HG03460 (cell line): ENCODE data around the gene C6orf47.

ENCODE experiments used
- ATAC-seq: cut with Tn5 transposase; IDR thresholded peaks from one replicate; pipeline ENCODE4 v1.9.1; 2021; ENCODE audit not compliant: unreplicated experiment

Gene C6orf47

DNA sequence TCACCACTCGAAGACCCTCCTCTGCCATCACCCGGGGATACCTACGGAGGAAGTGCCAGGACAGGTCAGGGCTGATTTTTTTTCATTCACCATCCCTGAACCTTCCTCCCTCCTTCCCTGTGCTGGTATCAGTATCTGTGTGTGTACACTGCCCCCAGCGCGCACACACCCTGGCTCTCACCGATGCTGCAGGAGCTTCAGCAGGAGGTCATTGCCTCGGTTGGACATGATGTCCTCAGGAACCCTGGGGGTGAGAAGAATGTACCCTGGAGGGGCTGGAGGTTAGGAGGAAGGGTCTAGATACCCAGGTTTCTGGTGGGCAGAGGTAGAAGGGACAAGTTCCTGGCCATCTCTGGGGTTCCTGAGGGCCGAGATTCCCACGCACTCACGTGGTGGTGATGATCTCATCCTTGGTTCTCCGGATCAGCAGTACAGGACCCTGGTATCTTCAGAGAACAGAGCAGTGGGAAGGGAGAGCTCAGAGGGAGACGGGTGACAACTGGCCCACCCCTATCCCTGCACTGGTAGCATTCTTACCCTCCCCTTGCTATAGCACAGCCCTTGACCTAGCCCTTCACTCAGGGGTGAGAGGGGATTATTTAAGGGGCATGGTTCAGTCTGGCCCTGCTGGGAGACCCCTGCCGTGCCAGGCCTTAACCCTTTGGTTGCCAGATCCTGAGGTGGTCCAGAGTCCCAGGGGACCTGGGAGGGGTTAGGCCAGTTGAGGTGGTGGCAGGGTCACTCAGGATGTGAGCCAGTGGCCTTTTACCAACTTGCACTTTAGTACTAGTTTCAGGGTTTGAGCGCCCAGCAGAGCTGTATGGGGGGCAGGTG, 27.5 kb upstream of the C6orf47 start:
- ATAC-seq, result no peak

GRCh38 chr6:31687321-31687720, 26.7 kb upstream of the C6orf47 start:
- ATAC-seq, result no peak

DNA sequence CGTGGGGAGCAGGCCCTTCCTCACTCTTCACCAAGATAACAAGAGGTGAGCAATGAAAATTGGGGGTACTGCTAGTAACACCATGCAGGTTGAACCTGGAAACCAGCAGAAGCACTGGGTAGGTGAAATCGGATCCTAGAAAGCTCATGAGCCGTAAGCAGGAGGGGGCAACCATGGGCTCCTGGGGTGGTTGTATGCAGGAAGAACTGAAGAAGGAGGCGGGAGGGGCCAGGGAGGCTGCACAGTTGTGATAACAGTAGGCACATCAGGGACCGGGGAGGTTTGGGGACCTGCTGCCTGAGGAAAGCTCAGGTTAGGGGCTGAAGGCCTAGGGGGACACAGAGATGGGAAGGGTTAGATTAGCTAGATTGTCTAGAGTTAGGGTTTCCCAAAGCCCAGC, 25.9 kb upstream of the C6orf47 start:
- ATAC-seq, result no peak

- no peak for ATAC-seq
These were observed 23.0 kb upstream of the C6orf47 start for GRCh38 chr6:31683591-31683990.

GRCh38 chr6:31681135-31681671, 20.6 kb upstream of the C6orf47 start:
- ATAC-seq, result no peak

GRCh38 chr6:31680226-31681134, 19.9 kb upstream of the C6orf47 start, which contains the start of gene LY6G5C:
LY6G5C (minus strand) TSS chr6:31681067; CDS start chr6:31680373, 694 bp downstream.
- no peak for ATAC-seq

DNA sequence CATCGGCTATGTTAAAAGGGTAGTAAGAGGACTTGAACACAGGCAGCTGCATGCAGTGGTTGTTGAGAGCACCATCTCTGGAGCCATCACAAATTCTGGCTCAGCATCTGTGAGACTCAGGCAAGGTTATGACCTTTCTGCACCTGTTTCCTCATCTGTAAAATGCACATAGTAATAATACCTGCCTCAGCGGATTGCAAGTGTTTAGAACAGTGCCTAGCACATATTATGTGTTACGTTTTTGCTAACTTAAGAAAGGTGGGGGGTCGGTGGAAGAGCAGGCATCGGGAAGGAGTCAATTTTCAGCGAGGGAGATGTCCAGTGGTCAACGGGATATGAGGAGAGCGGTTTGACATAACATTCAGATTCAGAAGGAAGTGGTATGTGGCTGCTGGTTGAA, 17.4 kb upstream of the C6orf47 start:
- no peak for ATAC-seq

- no peak for ATAC-seq
These were observed 16.3 kb upstream of the C6orf47 start for GRCh38 chr6:31676904-31677303.

GRCh38 chr6:31676322-31676903, 15.8 kb upstream of the C6orf47 start:
- ATAC-seq, result no peak

GRCh38 chr6:31669676-31670075, 9.1 kb upstream of the C6orf47 start, which contains the start of gene LY6G5B:
LY6G5B (plus strand) TSS chr6:31669976; CDS start chr6:31670951, 975 bp downstream.
- no peak for ATAC-seq

- ATAC-seq, result no peak
These were observed 5.9 kb upstream of the C6orf47 start for GRCh38 chr6:31666337-31666965.

DNA sequence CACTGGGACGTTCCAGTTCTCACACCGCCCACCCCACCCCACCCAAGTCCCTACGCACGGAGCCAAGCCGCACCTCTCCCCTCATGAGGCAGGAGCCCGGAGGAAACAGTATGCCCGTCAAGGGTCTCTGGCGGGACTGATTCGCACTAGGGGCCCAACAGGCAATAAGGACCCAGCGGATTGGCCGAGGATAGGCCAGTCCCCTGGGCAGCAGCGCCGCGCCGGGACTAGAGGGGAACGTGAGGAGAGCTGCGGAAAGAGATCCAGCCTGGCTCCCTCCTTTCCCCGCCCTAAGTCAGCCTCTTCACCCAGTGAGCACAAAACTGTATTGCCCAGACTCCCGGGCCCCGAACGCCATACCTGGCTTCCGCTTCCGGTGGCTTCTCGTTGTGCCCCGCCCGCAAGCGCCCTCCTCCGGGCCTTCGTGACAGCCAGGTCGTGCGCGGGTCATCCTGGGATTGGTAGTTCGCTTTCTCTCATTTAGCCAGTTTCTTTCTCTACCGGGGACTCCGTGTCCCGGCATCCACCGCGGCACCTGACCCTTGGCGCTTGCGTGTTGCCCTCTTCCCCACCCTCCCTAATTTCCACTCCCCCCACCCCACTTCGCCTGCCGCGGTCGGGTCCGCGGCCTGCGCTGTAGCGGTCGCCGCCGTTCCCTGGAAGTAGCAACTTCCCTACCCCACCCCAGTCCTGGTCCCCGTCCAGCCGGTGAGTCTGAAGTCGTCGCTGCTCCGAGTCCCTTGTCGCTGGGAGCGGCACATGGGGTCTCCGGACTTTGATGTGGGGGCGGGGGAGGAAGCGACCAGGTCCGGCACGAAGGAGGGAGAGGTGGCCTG, 5.1 kb upstream of the C6orf47 start, which contains the start of gene CSNK2B:
Gene CSNK2B (plus strand): TSS at position 580 of the 836 bp plus-strand sequence. CDS start 752 bp downstream, outside the sequence.
- ATAC-seq, result peak; percentile 72

GRCh38 chr6:31664790-31665500, 4.4 kb upstream of the C6orf47 start, which contains the start of gene GPANK1:
GPANK1 (minus strand) TSS chr6:31664997; CDS start chr6:31664478, 519 bp downstream.
- ATAC-seq, result no peak

GRCh38 chr6:31663961-31664789, 3.6 kb upstream of the C6orf47 start:
- ATAC-seq, result no peak

DNA sequence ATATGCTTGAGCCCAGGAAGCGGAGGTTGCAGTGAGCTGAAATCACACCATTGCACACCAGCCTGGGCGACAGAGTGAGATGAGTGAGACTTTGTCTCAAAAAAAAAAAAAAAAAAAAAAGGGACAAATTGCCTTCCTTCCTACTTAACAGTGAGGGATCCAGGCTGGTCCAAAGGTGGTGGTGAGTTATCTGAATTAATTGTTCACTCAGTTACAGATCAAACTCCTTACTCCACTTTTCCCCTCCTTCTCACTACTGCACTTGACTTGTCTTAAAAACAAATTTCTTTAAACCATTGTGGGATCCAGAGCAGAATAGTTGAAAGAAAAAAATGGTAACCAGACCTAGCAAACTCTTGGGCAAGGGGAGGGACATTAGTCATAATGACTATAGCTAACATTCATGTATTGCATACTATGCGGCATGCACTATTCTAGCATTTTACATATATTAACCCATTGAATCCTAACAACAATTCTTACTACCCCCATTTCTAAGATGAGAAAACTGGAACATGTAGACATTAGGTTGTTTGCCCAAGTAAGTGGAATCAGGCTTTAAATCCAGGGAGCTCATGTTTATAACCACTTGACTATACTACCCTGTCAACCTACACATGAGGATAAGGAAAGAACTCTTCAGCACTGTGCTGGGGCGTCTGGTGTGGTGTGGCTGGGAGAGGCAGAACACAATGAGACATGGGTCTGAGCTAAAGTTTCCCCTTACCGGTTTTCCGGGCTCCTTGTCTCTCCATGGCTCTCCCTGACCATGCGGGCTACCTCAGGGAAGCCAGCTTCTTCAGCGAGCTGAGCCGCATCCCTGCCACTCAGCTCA, 2.8 kb upstream of the C6orf47 start:
- no peak for ATAC-seq

- ATAC-seq, result no peak
These were observed 1.6 kb upstream of the C6orf47 start for GRCh38 chr6:31662124-31662723.
